ENCODE measurements around the gene RGS5.
"Not testable (repeated sequence)": the region's sequence is repeated elsewhere in the genome, so short reads cannot be mapped to it uniquely, and the experiment has no call there.

DNA sequence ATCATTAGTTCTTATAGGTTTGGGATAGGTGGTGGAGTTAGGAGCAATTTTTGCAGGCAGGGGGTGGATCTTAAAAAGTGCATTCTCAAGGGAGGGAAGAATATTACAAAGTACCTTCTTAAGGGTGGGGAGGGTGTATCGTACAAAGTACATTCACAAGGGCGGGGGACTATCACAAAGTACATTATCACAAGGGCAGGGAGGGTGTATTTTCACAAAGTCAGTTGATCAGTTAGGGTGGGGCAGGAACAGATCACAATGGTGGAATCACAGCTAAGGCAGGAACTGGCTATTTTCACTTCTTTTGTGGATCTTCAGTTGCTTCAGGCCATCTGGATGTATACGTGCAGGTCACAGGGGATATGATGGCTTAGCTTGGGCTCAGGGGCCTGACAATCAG is 30.9 kb upstream of the RGS5 start:
- TF ChIP-seq, protein P1, sequence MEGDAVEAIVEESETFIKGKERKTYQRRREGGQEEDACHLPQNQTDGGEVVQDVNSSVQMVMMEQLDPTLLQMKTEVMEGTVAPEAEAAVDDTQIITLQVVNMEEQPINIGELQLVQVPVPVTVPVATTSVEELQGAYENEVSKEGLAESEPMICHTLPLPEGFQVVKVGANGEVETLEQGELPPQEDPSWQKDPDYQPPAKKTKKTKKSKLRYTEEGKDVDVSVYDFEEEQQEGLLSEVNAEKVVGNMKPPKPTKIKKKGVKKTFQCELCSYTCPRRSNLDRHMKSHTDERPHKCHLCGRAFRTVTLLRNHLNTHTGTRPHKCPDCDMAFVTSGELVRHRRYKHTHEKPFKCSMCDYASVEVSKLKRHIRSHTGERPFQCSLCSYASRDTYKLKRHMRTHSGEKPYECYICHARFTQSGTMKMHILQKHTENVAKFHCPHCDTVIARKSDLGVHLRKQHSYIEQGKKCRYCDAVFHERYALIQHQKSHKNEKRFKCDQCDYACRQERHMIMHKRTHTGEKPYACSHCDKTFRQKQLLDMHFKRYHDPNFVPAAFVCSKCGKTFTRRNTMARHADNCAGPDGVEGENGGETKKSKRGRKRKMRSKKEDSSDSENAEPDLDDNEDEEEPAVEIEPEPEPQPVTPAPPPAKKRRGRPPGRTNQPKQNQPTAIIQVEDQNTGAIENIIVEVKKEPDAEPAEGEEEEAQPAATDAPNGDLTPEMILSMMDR (IDR thresholded peaks at IDR 0.05), result not testable (repeated sequence)
- TF ChIP-seq POLR2A (IDR thresholded peaks at IDR 0.05; ENCODE audit: low read depth), result not testable (repeated sequence)
